ENCODE data around the gene ARHGEF37.
"Not testable (repeated sequence)": the region's sequence is repeated elsewhere in the genome, so short reads cannot be mapped to it uniquely, and the experiment has no call there.

The ARHGEF37 gene

GRCh38 chr5:149640350-149640999 is 59.2 kb downstream of the ARHGEF37 start:
- H3K27ac Mint-ChIP-seq (ENCODE audit: low read depth): no peak overlapping the region
- ATAC-seq (replicated peaks; ENCODE audit: extremely low read depth, poor library complexity, severe bottlenecking) (no peak), DNase-seq (ENCODE audit: low spot score in 2 of 2) (no peak)
- H3K36me3 Mint-ChIP-seq (ENCODE audit: insufficient read depth): no peaks in the 10 kb centered on the region
- no peaks in the 10 kb centered on the region for H3K4me1 Mint-ChIP-seq
- H3K4me3 Mint-ChIP-seq: no peak overlapping the region
- H3K9me3 Mint-ChIP-seq: no peaks in the 10 kb centered on the region
- no peaks in the 10 kb centered on the region for H3K27me3 Mint-ChIP-seq

- no peak for DNase-seq (ENCODE audit: low spot score in 2 of 2)
- H3K36me3 Mint-ChIP-seq (ENCODE audit: insufficient read depth): no peaks in the 10 kb centered on the region
- no peaks in the 10 kb centered on the region for H3K4me1 Mint-ChIP-seq
- no peak overlapping the region for H3K4me3 Mint-ChIP-seq
- ATAC-seq (replicated peaks; ENCODE audit: extremely low read depth, poor library complexity, severe bottlenecking): no peak
- H3K27me3 Mint-ChIP-seq: no peaks in the 10 kb centered on the region
- H3K27ac Mint-ChIP-seq (ENCODE audit: low read depth): no peak overlapping the region
- H3K9me3 Mint-ChIP-seq: no peaks in the 10 kb centered on the region
Observed at GRCh38 chr5:149641000-149641576, 59.8 kb downstream of the ARHGEF37 start.

GRCh38 chr5:149641600-149641999 is 60.3 kb downstream of the ARHGEF37 start:
- ATAC-seq (replicated peaks; ENCODE audit: extremely low read depth, poor library complexity, severe bottlenecking) (no peak), DNase-seq (ENCODE audit: low spot score in 2 of 2) (no peak)
- Mint-ChIP-seq H3K4me3 (no peak overlapping the region), H3K27me3 (no peaks in the 10 kb centered on the region), H3K36me3 (ENCODE audit: insufficient read depth) (no peaks in the 10 kb centered on the region), H3K4me1 (no peaks in the 10 kb centered on the region), H3K9me3 (no peaks in the 10 kb centered on the region), H3K27ac (ENCODE audit: low read depth) (no peak overlapping the region)

- DNase-seq (ENCODE audit: low spot score in 2 of 2) (no peak), ATAC-seq (replicated peaks; ENCODE audit: extremely low read depth, poor library complexity, severe bottlenecking) (no peak)
- H3K4me3 Mint-ChIP-seq: no peak overlapping the region
- H3K27ac Mint-ChIP-seq (ENCODE audit: low read depth): no peak overlapping the region
- H3K9me3 Mint-ChIP-seq: no peaks in the 10 kb centered on the region
- no peaks in the 10 kb centered on the region for H3K36me3 Mint-ChIP-seq (ENCODE audit: insufficient read depth)
- no peaks in the 10 kb centered on the region for H3K27me3 Mint-ChIP-seq
- H3K4me1 Mint-ChIP-seq: no peaks in the 10 kb centered on the region
Observed at GRCh38 chr5:149643781-149644180, 62.5 kb downstream of the ARHGEF37 start.

- Mint-ChIP-seq H3K4me1 (no peaks in the 10 kb centered on the region), H3K27me3 (no peaks in the 10 kb centered on the region), H3K36me3 (ENCODE audit: insufficient read depth) (peaks cover 1% of the 10 kb centered on the region), H3K9me3 (no peaks in the 10 kb centered on the region), H3K4me3 (no peak overlapping the region), H3K27ac (ENCODE audit: low read depth) (no peak overlapping the region)
- no peak for ATAC-seq (replicated peaks; ENCODE audit: extremely low read depth, poor library complexity, severe bottlenecking)
- no peak for DNase-seq (ENCODE audit: low spot score in 2 of 2)
Observed at GRCh38 chr5:149644629-149645028, 63.3 kb downstream of the ARHGEF37 start.

GRCh38 chr5:149645236-149645635 is 63.9 kb downstream of the ARHGEF37 start:
- ATAC-seq (replicated peaks; ENCODE audit: extremely low read depth, poor library complexity, severe bottlenecking) (no peak), DNase-seq (ENCODE audit: low spot score in 2 of 2) (no peak)
- Mint-ChIP-seq H3K27me3 (no peaks in the 10 kb centered on the region), H3K4me3 (no peak overlapping the region), H3K4me1 (no peaks in the 10 kb centered on the region), H3K27ac (ENCODE audit: low read depth) (no peak overlapping the region), H3K36me3 (ENCODE audit: insufficient read depth) (peaks cover 1% of the 10 kb centered on the region), H3K9me3 (no peaks in the 10 kb centered on the region)

- H3K27ac Mint-ChIP-seq (ENCODE audit: low read depth): no peak overlapping the region
- no peaks in the 10 kb centered on the region for H3K9me3 Mint-ChIP-seq
- no peaks in the 10 kb centered on the region for H3K27me3 Mint-ChIP-seq
- peaks cover 1% of the 10 kb centered on the region for H3K36me3 Mint-ChIP-seq (ENCODE audit: insufficient read depth)
- no peak overlapping the region for H3K4me3 Mint-ChIP-seq
- ATAC-seq (replicated peaks; ENCODE audit: extremely low read depth, poor library complexity, severe bottlenecking): no peak
- no peaks in the 10 kb centered on the region for H3K4me1 Mint-ChIP-seq
- no peak for DNase-seq (ENCODE audit: low spot score in 2 of 2)
Observed at GRCh38 chr5:149645725-149646124, 64.4 kb downstream of the ARHGEF37 start.

GRCh38 chr5:149646564-149646963 is 65.3 kb downstream of the ARHGEF37 start:
- no peaks in the 10 kb centered on the region for H3K27me3 Mint-ChIP-seq
- H3K36me3 Mint-ChIP-seq (ENCODE audit: insufficient read depth): peaks cover 1% of the 10 kb centered on the region
- no peaks in the 10 kb centered on the region for H3K4me1 Mint-ChIP-seq
- DNase-seq (ENCODE audit: low spot score in 2 of 2) (no peak), ATAC-seq (replicated peaks; ENCODE audit: extremely low read depth, poor library complexity, severe bottlenecking) (no peak)
- H3K9me3 Mint-ChIP-seq: no peaks in the 10 kb centered on the region
- H3K4me3 Mint-ChIP-seq: no peak overlapping the region
- H3K27ac Mint-ChIP-seq (ENCODE audit: low read depth): no peak overlapping the region

- Mint-ChIP-seq H3K27me3 (no peaks in the 10 kb centered on the region), H3K27ac (ENCODE audit: low read depth) (no peak overlapping the region), H3K36me3 (ENCODE audit: insufficient read depth) (peaks cover 1% of the 10 kb centered on the region), H3K9me3 (no peaks in the 10 kb centered on the region), H3K4me3 (no peak overlapping the region), H3K4me1 (no peaks in the 10 kb centered on the region)
- ATAC-seq (replicated peaks; ENCODE audit: extremely low read depth, poor library complexity, severe bottlenecking) (no peak), DNase-seq (ENCODE audit: low spot score in 2 of 2) (no peak)
Observed at GRCh38 chr5:149647334-149647733, 66.0 kb downstream of the ARHGEF37 start.

GRCh38 chr5:149648464-149649393 is 67.4 kb downstream of the ARHGEF37 start:
- H3K9me3 Mint-ChIP-seq; H3K4me3 Mint-ChIP-seq; H3K27ac Mint-ChIP-seq (ENCODE audit: low read depth); ATAC-seq (replicated peaks; ENCODE audit: extremely low read depth, poor library complexity, severe bottlenecking); H3K27me3 Mint-ChIP-seq; DNase-seq (ENCODE audit: low spot score in 2 of 2); H3K36me3 Mint-ChIP-seq (ENCODE audit: insufficient read depth); H3K4me1 Mint-ChIP-seq: not testable (repeated sequence)

- DNase-seq (ENCODE audit: low spot score in 2 of 2); H3K27me3 Mint-ChIP-seq; H3K4me3 Mint-ChIP-seq; H3K27ac Mint-ChIP-seq (ENCODE audit: low read depth); H3K36me3 Mint-ChIP-seq (ENCODE audit: insufficient read depth); ATAC-seq (replicated peaks; ENCODE audit: extremely low read depth, poor library complexity, severe bottlenecking); H3K9me3 Mint-ChIP-seq; H3K4me1 Mint-ChIP-seq: not testable (repeated sequence)
Observed at GRCh38 chr5:149649730-149650129, 68.4 kb downstream of the ARHGEF37 start.

GRCh38 chr5:149651686-149652085 is 70.4 kb downstream of the ARHGEF37 start:
- no peak for ATAC-seq (replicated peaks; ENCODE audit: extremely low read depth, poor library complexity, severe bottlenecking)
- H3K27ac Mint-ChIP-seq (ENCODE audit: low read depth): no peak overlapping the region
- no peaks in the 10 kb centered on the region for H3K27me3 Mint-ChIP-seq
- peaks cover 5% of the 10 kb centered on the region for H3K4me1 Mint-ChIP-seq
- peaks cover 2% of the 10 kb centered on the region for H3K9me3 Mint-ChIP-seq
- DNase-seq (ENCODE audit: low spot score in 2 of 2): no peak
- no peak overlapping the region for H3K4me3 Mint-ChIP-seq
- peaks cover 3% of the 10 kb centered on the region for H3K36me3 Mint-ChIP-seq (ENCODE audit: insufficient read depth)

GRCh38 chr5:149652697-149653096 is 71.4 kb downstream of the ARHGEF37 start:
- H3K9me3 Mint-ChIP-seq: peaks cover 12% of the 10 kb centered on the region
- H3K4me3 Mint-ChIP-seq: no peak overlapping the region
- no peak for ATAC-seq (replicated peaks; ENCODE audit: extremely low read depth, poor library complexity, severe bottlenecking)
- H3K4me1 Mint-ChIP-seq: peaks cover 5% of the 10 kb centered on the region
- peaks cover 3% of the 10 kb centered on the region for H3K36me3 Mint-ChIP-seq (ENCODE audit: insufficient read depth)
- H3K27me3 Mint-ChIP-seq: peaks cover 10% of the 10 kb centered on the region
- H3K27ac Mint-ChIP-seq (ENCODE audit: low read depth): no peak overlapping the region
- DNase-seq (ENCODE audit: low spot score in 2 of 2): no peak
